Natural killer cell (primary cell): ENCODE data around the gene MRPL14. TPM values are rescaled to one million over a fixed set of nuclear protein-coding genes. Genes with fewer than 3 reads are reported as not detected.

Experiments used
- ATAC-seq, 3 donors: fragments of 150-1000 bp in 2 of 3; fragments of 200-7000 bp in 1 of 3; cut with Tn5 transposase; 1 replicate in 1 of 3; 2 replicates in 2 of 3; pipeline ENCODE4 v1.10.0; 2021; ENCODE audit warnings: mild to moderate bottlenecking in 2 of 3, moderate library complexity in 2 of 3
- DNase-seq, 2 donors: peaks; one replicate each; pipeline versions ENCODE4 v3.0.0 to v3.0.0-alpha.2; 2013 to 2021; ENCODE audit warnings: mixed read lengths in 1 of 2
- H3K27ac ChIP-seq: one replicate; pipeline ENCODE4 v1.5.1; 2013; ENCODE audit warnings: mild to moderate bottlenecking, low read length
- H3K27me3 ChIP-seq: one replicate; pipeline ENCODE4 v1.6.1; 2013; ENCODE audit warnings: low read length; ENCODE audit not compliant: control insufficient read depth, insufficient read depth
- H3K36me3 ChIP-seq: one replicate; pipeline ENCODE4 v1.6.1; 2013; ENCODE audit warnings: low read length; ENCODE audit not compliant: control insufficient read depth, insufficient read depth
- H3K4me1 ChIP-seq: one replicate; pipeline ENCODE4 v1.6.1; 2013; ENCODE audit warnings: low read length; ENCODE audit not compliant: control insufficient read depth, insufficient read depth
- H3K4me3 ChIP-seq: one replicate; pipeline ENCODE4 v1.5.1; 2013; ENCODE audit warnings: low read length
- H3K9me3 ChIP-seq: one replicate; pipeline ENCODE4 v1.6.1; 2013; ENCODE audit warnings: low read length; ENCODE audit not compliant: control insufficient read depth, insufficient read depth
- H3K27ac Mint-ChIP-seq, 2 donors: one replicate each; pipeline ENCODE4 v1.8.0; 2022; ENCODE audit warnings: mild to moderate bottlenecking in 2 of 2, mixed read lengths in 2 of 2, moderate library complexity in 1 of 2
- H3K27me3 Mint-ChIP-seq, 2 donors: one replicate each; pipeline ENCODE4 v1.8.0; 2022; ENCODE audit warnings: low read depth in 2 of 2, mixed read lengths in 2 of 2
- H3K36me3 Mint-ChIP-seq: one replicate; pipeline ENCODE4 v1.8.0; 2022; ENCODE audit warnings: mixed read lengths
- H3K4me1 Mint-ChIP-seq, 2 donors: one replicate each; pipeline ENCODE4 v1.8.0; 2022; ENCODE audit warnings: mixed read lengths in 2 of 2
- H3K4me3 Mint-ChIP-seq: one replicate; pipeline ENCODE4 v1.8.0; 2022; ENCODE audit warnings: mild to moderate bottlenecking, moderate library complexity, mixed read lengths
- H3K9me3 Mint-ChIP-seq, 2 donors: one replicate each; pipeline ENCODE4 v1.8.0; 2022; ENCODE audit warnings: mixed read lengths in 2 of 2
- CTCF ChIP-seq: fragments of 200-600 bp; IDR thresholded peaks from one replicate; pipeline ENCODE4 v1.8.0; 2022; ENCODE audit warnings: antibody characterized with exemption
- WGBS: methylation state at CpG from one replicate; pipeline ENCODE4 v1.1.7; 2013; ENCODE audit warnings: missing lambda C conversion rate; ENCODE audit not compliant: insufficient coverage; 5-methylcytosine and 5-hydroxymethylcytosine counted together
- intact Hi-C: fragments of 100-400 bp; cut with micrococcal nuclease; formaldehyde crosslinking; loops from one replicate; pipeline ENCODE4 v1.14.2; 2022
- total RNA-seq, 4 donors: library from RNA; stranded (reverse); fragments of 120-200 nt in 1 of 4; gene quantifications; one replicate each; pipeline versions ENCODE4 v1.2.3 to v1.2.4, GENCODE V29; 2013 to 2022

The MRPL14 gene
- total RNA-seq, 3 donors from 2014 or later (not counting 1 experiment from before 2014, with no cell fraction given): 14.9 to 16.2 (median 16.0) TPM

GRCh38 chr6:44072959-44073611 is 54.2 kb downstream of the MRPL14 start:
- Histone ChIP-seq H3K4me1 (peaks cover 20% of the 10 kb centered on the region), H3K4me3 (peak overlapping the region; percentile 48), H3K36me3 (no peaks in the 10 kb centered on the region), H3K27ac (peak overlapping the region; percentile 11), H3K27me3 (peaks cover 12% of the 10 kb centered on the region), H3K9me3 (no peaks in the 10 kb centered on the region)
- Mint-ChIP-seq H3K27me3 (peaks cover 19 to 22% of the 10 kb centered on the region in 2 donors), H3K27ac (peak overlapping the region in 1 of 2 donors; percentile 94), H3K9me3 (no peaks in the 10 kb centered on the region), H3K36me3 (no peaks in the 10 kb centered on the region), H3K4me1 (peaks cover 7 to 18% of the 10 kb centered on the region in 2 donors), H3K4me3 (peak overlapping the region; percentile 86)
- intact Hi-C loops: no loop called here
- DNase-seq: peak; percentile 68 to 89
- ATAC-seq: peak; percentile 81 to 85 (median 83)
- WGBS: 2% methylated on average over 53 of the region's 55 CpGs
- TF ChIP-seq CTCF: no peak

- Histone ChIP-seq H3K4me1 (peaks cover 20% of the 10 kb centered on the region), H3K9me3 (no peaks in the 10 kb centered on the region), H3K4me3 (no peak overlapping the region), H3K27ac (no peak overlapping the region), H3K36me3 (no peaks in the 10 kb centered on the region), H3K27me3 (peaks cover 11% of the 10 kb centered on the region)
- TF ChIP-seq CTCF: no peak
- peak overlapping the region; percentile 86 for H3K4me3 Mint-ChIP-seq
- no peak for ATAC-seq
- 85% methylated on average over 3 of the region's 4 CpGs for WGBS
- intact Hi-C loops: no loop called here
- H3K36me3 Mint-ChIP-seq: no peaks in the 10 kb centered on the region
- DNase-seq: no peak
- peaks cover 7 to 18% of the 10 kb centered on the region in 2 donors for H3K4me1 Mint-ChIP-seq
- no peaks in the 10 kb centered on the region for H3K9me3 Mint-ChIP-seq
- peak overlapping the region in 1 of 2 donors; percentile 94 for H3K27ac Mint-ChIP-seq
- peaks cover 19 to 22% of the 10 kb centered on the region in 2 donors for H3K27me3 Mint-ChIP-seq
Observed at GRCh38 chr6:44072452-44072958, 54.7 kb downstream of the MRPL14 start.

- no peak for DNase-seq
- Histone ChIP-seq H3K36me3 (no peaks in the 10 kb centered on the region), H3K4me1 (peaks cover 20% of the 10 kb centered on the region), H3K27me3 (peaks cover 7% of the 10 kb centered on the region), H3K27ac (no peak overlapping the region), H3K4me3 (no peak overlapping the region), H3K9me3 (no peaks in the 10 kb centered on the region)
- H3K27me3 Mint-ChIP-seq: peaks cover 19 to 24% of the 10 kb centered on the region in 2 donors
- H3K4me1 Mint-ChIP-seq: peaks cover 7 to 18% of the 10 kb centered on the region in 2 donors
- no peak overlapping the region for H3K27ac Mint-ChIP-seq
- peak overlapping the region; percentile 61 for H3K4me3 Mint-ChIP-seq
- WGBS: 97% methylated on average over 6 of the region's 8 CpGs
- intact Hi-C loops: no loop called here
- H3K36me3 Mint-ChIP-seq: no peaks in the 10 kb centered on the region
- H3K9me3 Mint-ChIP-seq: no peaks in the 10 kb centered on the region
- TF ChIP-seq CTCF: no peak
- ATAC-seq: no peak
Observed at GRCh38 chr6:44071670-44072451, 55.4 kb downstream of the MRPL14 start.
